D721Med (cell line): ENCODE data around the gene LMCD1.

Experiments
- DNase-seq: peaks from one replicate; pipeline ENCODE4 v3.0.0; 2011; ENCODE audit warnings: low spot score; ENCODE audit not compliant: insufficient read length
- FAIRE-seq: peaks from 2 replicates; lab custom pipeline; 2011; peaks lifted over from hg19 to GRCh38; lab: Jason Lieb, UNC
- TF ChIP-seq, protein P1 (sequence below): IDR thresholded peaks from 2 replicates; pipeline ENCODE4 v1.5.1; 2012; ENCODE audit warnings: mild to moderate bottlenecking, control low read depth; ENCODE audit not compliant: insufficient read depth; ENCODE audit errors: missing control alignments

The LMCD1 gene

DNA sequence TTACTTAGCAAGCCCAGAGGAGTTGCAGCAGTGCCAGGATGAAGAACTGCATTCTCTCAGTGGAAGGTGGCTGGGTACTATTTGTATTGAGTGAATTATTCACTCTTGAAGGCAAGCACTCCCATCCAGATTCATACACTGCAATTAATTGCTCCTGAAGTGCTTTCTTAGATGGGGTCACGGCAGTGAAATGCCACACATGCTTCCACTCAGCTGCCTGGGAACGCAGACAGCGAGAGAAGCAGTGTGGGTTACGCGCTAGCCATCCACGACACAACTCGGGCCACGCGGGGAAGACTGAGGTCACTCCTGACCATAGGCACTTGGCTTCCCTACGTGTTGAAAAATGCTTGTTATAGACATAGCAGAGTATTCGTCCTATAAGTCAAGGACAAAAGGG lies 30.8 kb upstream of the LMCD1 start:
- TF ChIP-seq, protein P1, sequence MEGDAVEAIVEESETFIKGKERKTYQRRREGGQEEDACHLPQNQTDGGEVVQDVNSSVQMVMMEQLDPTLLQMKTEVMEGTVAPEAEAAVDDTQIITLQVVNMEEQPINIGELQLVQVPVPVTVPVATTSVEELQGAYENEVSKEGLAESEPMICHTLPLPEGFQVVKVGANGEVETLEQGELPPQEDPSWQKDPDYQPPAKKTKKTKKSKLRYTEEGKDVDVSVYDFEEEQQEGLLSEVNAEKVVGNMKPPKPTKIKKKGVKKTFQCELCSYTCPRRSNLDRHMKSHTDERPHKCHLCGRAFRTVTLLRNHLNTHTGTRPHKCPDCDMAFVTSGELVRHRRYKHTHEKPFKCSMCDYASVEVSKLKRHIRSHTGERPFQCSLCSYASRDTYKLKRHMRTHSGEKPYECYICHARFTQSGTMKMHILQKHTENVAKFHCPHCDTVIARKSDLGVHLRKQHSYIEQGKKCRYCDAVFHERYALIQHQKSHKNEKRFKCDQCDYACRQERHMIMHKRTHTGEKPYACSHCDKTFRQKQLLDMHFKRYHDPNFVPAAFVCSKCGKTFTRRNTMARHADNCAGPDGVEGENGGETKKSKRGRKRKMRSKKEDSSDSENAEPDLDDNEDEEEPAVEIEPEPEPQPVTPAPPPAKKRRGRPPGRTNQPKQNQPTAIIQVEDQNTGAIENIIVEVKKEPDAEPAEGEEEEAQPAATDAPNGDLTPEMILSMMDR: no peak
- no peak for FAIRE-seq

DNA sequence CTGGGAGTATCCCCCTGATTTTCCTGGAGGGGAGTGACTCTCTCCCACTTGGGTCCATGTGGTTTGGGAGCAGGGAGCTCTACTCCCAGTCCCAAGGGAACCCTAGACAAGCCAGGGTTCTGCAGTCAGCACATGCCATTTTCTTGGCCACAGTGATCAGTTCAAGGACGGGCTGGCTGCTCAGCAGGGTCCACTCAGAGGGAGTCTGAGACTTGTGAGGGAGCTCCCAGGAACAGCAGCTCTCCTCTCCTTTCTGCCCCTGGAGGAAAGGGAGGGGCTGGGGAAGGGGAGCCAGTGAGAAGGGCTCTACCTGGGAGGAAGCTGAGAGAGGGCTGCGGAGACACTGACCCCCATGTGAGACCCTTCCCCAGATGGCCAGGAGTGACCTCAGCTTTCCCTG lies 29.1 kb upstream of the LMCD1 start:
- FAIRE-seq: no peak
- DNase-seq: no peak
- TF ChIP-seq, protein P1: no peak

More for the DNA sequence above, 30.8 kb upstream of the LMCD1 start:
- DNase-seq: no peak

DNA sequence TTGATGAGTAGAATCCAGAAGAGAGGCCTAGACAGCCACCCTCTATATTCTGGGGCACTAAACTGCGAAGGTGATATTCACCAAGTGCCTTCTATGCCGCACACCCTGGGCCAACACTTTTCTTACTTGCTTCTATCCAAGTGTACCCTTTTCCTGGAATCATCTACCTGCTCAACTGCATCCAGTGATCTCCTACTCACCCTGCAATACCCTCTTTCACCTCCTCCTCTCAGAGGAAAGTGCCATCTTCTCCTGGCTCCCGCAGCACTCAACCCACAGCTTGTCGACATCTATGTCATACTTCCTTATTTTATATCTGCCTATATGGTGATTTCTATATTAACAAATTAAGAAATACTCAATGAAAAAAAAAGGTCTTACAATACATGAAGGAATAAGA lies 28.6 kb upstream of the LMCD1 start:
- TF ChIP-seq, protein P1: no peak
- DNase-seq (no peak), FAIRE-seq (no peak)

DNA sequence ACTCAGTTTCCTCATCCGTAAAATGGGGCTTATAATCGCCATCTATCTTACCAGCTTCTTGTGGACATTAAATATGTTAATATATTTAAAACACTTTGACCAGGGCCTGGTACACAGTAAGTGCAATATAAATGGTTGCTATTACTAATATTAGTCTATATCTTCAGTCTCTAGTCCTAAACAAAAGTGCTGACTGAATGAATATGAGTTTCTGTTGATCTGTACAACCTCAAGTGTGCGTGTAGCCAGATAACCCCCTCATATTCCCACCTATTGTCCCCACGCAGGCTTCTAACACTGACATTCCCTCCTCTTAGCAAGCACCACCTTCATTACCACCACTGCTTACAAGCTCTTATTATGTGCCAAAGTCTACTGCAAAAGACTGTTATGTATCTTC lies 27.6 kb upstream of the LMCD1 start:
- FAIRE-seq (no peak), DNase-seq (no peak)
- TF ChIP-seq, protein P1: no peak

DNA sequence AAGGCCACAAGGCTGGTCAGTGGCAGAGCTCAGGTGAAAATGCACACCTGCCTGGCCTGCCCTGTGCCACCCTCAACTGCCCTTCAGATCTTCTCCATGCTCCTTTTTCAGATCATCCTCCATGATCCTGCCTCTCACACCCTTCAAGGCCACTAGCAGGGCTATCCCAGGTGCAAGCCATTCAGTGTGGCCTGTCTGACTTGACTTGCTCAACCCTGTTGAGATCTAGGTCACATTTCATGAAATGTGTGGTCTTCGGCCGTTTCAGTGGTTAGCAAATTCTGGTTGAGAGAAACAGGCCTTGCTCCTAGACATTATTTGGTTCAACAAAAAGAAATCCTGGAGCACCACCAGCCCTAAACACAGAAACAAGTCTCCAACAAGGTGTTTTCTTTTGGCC lies 26.6 kb upstream of the LMCD1 start:
- DNase-seq: no peak
- no peak for FAIRE-seq
- TF ChIP-seq, protein P1: no peak

DNA sequence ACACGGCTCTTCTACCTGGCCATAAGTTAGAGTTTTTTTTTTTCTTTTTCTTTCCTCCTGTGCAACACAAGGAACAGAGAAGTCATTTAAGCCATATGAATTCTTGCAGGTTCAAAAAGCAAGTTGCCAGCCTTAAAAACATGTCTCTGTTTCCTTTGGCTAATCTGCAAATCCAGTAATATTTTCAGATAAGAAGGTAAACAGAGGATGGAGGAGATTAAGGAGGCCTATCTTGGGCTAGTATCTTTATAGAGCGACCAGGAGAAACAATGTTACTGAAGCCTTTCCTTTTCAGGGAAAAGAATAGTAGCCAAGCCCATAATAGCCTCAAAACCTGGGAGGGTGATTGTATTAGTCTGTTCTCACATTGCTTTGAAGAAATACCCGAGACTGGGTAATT lies 20.9 kb upstream of the LMCD1 start:
- TF ChIP-seq, protein P1: no peak
- no peak for DNase-seq
- FAIRE-seq: no peak

DNA sequence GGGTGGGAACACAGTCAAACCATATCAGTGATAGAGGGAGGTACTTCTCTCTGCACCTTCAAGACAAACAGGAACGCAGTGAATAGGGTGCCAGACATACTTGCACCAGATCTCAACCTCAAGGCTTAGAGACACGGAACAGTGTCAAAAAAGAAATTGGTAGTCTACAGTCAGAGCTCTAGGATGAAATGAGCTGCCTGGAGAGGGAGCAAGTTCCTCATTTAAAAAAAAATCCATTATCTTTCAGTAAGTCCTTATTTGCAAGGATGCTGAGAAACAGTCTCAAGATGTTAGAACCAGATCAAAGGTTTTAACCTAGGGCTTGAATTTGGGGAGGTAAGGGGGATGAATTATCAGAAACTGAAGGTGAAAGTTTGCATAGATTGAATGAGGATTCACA lies 20.2 kb upstream of the LMCD1 start:
- FAIRE-seq (no peak), DNase-seq (no peak)
- TF ChIP-seq, protein P1: no peak
